ENCODE data around the gene PHLDB3.
"Not testable (repeated sequence)": the region's sequence is repeated elsewhere in the genome, so short reads cannot be mapped to it uniquely, and the experiment has no call there.

Gene PHLDB3

GRCh38 chr19:43444531-43445287, 59.8 kb downstream of the PHLDB3 start:
- no peak for DNase-seq (ENCODE audit: low read depth in 2 of 2)

- DNase-seq (ENCODE audit: low read depth in 2 of 2) = not testable (repeated sequence)
Observed at GRCh38 chr19:43444091-43444490, 60.5 kb downstream of the PHLDB3 start.

- no peak for DNase-seq (ENCODE audit: low read depth in 2 of 2)
Observed at GRCh38 chr19:43441716-43442115, 62.8 kb downstream of the PHLDB3 start.

- no peak for DNase-seq (ENCODE audit: low read depth in 2 of 2)
Observed at GRCh38 chr19:43439709-43440063, 64.9 kb downstream of the PHLDB3 start.

GRCh38 chr19:43439032-43439708, 65.4 kb downstream of the PHLDB3 start:
- DNase-seq (ENCODE audit: low read depth in 2 of 2) = no peak

- no peak for DNase-seq (ENCODE audit: low read depth in 2 of 2)
Observed at GRCh38 chr19:43438291-43439031, 66.1 kb downstream of the PHLDB3 start.

- DNase-seq (ENCODE audit: low read depth in 2 of 2) = no peak
Observed at GRCh38 chr19:43437712-43438111, 66.8 kb downstream of the PHLDB3 start.

GRCh38 chr19:43437284-43437683, 67.3 kb downstream of the PHLDB3 start:
- not testable (repeated sequence) for DNase-seq (ENCODE audit: low read depth in 2 of 2)

- DNase-seq (ENCODE audit: low read depth in 2 of 2) = no peak
Observed at GRCh38 chr19:43435775-43436174, 68.8 kb downstream of the PHLDB3 start.

- DNase-seq (ENCODE audit: low read depth in 2 of 2) = no peak
Observed at GRCh38 chr19:43433689-43434088, 70.9 kb downstream of the PHLDB3 start.

- no peak for DNase-seq (ENCODE audit: low read depth in 2 of 2)
Observed at GRCh38 chr19:43433358-43433673, 71.2 kb downstream of the PHLDB3 start.

- DNase-seq (ENCODE audit: low read depth in 2 of 2) = no peak
Observed at GRCh38 chr19:43430976-43431375, 73.6 kb downstream of the PHLDB3 start.

- DNase-seq (ENCODE audit: low read depth in 2 of 2) = no peak
Observed at GRCh38 chr19:43430142-43430710, 74.3 kb downstream of the PHLDB3 start.

- no peak for DNase-seq (ENCODE audit: low read depth in 2 of 2)
Observed at GRCh38 chr19:43429395-43429794, 75.2 kb downstream of the PHLDB3 start.

GRCh38 chr19:43425567-43426392, 78.8 kb downstream of the PHLDB3 start:
- no peak for DNase-seq (ENCODE audit: low read depth in 2 of 2)
